GM18873 (cell line): Measurements from ENCODE around the gene LRRC31.

Experiments used
- ATAC-seq: cut with Tn5 transposase; IDR thresholded peaks from one replicate; pipeline ENCODE4 v1.9.1; 2021; ENCODE audit warnings: mild to moderate bottlenecking, moderate library complexity, moderate number of reproducible peaks; ENCODE audit not compliant: unreplicated experiment, low FRiP score

Gene LRRC31

GRCh38 chr3:169864270-169864669 is 5.5 kb downstream of the LRRC31 start:
- no peak for ATAC-seq

- ATAC-seq: no peak
Measured at GRCh38 chr3:169863458-169863899, 6.3 kb downstream of the LRRC31 start.

GRCh38 chr3:169861871-169862270 is 7.9 kb downstream of the LRRC31 start:
- ATAC-seq: no peak

DNA sequence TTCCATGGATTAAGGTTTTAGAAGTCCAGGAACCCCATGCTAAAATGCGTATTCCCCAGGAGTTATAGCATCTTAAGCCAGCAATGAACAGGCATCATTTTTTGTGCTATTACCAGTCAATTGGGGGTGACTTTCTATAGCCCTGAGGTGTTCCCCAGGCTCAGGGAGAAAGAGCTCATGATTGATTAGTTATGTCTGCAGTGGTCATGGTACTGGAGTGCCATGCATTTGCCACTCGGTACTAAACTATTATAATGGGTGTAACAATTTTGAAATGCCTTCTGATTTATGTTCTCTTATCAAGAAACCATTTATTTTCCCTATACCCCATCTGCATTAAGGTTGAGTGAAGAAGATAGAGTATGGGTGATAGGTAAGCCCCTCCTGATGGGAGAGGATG is 11.9 kb downstream of the LRRC31 start:
- no peak for ATAC-seq

DNA sequence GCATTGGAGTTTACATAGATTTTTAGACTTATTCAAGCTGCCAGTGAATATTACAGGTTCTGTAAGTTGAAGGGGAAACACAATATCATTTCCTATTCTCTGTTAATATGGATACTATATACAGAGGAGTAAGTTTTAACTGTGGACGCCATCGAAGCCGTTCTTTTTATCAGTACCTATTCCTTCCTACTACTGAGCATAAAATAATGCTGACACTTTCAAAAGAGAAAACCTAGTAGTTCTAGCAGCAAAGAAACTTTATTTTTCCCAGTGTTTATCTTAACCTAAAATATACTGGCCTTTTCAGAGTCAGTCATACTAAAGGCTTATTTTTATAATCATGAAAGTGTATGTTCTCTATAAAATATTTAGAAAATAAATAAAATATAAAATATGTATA is 14.2 kb downstream of the LRRC31 start:
- ATAC-seq: no peak

DNA sequence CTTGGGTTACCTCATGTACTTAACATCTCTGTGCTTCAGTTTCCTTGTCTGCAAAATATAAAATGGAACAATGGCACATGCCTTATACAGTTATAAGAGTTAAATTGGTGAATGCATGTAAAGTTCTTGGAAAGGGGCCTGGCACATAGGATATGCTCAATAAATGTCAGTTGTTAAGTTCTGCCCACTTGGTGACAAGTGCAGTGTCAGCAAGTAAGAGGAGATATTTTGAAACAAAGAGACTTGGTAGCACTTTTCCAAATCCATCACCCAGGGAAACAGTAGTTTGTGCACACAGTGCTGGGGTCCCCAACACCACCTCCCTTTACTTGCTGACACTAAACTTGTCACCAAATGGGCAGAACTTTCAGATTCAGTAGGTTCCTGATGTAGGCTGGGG is 19.1 kb downstream of the LRRC31 start:
- no peak for ATAC-seq

- no peak for ATAC-seq
Measured at GRCh38 chr3:169848741-169849140, 21.0 kb downstream of the LRRC31 start.

GRCh38 chr3:169847896-169848295 is 21.8 kb downstream of the LRRC31 start:
- no peak for ATAC-seq

DNA sequence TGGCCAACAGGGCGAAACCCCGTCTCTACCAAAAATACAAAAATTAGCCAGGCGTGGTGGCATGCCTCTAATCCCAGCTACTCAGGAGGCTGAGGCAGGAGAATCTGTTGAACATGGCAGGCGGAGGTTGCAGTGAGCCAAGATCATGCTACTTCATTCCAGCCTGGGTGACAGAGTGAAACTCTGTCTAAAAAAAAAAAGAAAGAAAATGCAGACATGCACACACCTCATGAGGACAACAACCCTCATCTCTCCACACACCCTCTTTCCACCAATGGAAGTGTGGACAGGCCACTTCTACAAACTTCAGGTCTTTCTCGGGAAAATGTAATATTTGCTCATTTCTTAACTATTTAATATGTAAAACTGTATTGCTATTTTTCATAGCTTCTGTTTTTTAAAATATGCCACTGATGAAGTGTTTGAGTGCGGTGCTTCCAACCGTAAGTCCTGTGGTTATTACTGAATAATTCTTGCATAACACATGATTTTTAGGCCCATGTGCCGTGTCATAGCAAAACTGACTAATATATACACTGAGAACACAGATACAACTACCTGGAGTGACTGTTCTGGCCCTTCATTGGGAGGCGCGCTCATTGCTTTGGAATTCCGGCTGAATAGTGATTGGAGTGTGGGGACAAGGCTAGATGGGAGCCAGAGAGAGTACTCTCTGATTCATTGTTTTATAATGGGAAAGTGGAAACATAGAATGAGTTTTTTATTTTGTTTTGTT is 23.1 kb downstream of the LRRC31 start:
- peak; percentile 95 for ATAC-seq

DNA sequence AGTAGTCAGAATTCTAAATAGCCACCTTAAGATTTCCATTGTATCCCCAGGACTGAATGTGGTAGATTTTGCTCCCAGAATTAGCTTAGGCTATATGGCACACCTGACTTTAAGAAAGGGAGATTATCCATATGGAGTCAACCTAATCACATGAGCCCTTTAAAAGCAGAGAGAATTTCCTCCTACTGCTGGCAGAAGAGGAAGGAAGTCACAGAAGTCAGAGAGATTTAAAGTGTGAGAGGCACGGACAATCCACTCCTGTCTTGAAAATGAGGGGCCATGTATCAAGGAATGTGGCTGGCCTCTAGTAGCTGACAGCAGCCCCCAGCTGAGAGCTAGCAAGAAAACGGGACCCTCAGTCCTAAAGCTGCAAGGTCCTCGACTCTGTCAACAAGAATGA is 26.8 kb downstream of the LRRC31 start:
- ATAC-seq: no peak

- ATAC-seq: no peak
Measured at GRCh38 chr3:169841171-169841570, 28.6 kb downstream of the LRRC31 start.

GRCh38 chr3:169838511-169839030 is 31.2 kb downstream of the LRRC31 start:
- ATAC-seq: no peak

DNA sequence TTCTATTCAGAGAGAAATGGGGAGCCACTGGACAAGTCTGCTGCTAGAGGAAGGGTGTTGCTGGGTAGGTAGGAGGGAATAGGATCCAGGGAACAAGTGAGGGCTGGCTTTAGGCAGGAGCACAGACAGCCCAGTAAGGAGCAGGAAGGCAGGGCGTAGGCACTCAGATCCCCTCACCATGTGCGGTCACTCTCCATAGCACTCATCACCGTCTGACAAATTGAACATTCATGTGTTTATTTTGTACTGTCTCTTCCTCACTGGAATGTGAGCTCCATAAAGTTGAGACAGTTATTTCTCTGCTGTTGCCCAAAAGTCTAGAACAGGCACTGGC is 32.8 kb downstream of the LRRC31 start:
- ATAC-seq: no peak

DNA sequence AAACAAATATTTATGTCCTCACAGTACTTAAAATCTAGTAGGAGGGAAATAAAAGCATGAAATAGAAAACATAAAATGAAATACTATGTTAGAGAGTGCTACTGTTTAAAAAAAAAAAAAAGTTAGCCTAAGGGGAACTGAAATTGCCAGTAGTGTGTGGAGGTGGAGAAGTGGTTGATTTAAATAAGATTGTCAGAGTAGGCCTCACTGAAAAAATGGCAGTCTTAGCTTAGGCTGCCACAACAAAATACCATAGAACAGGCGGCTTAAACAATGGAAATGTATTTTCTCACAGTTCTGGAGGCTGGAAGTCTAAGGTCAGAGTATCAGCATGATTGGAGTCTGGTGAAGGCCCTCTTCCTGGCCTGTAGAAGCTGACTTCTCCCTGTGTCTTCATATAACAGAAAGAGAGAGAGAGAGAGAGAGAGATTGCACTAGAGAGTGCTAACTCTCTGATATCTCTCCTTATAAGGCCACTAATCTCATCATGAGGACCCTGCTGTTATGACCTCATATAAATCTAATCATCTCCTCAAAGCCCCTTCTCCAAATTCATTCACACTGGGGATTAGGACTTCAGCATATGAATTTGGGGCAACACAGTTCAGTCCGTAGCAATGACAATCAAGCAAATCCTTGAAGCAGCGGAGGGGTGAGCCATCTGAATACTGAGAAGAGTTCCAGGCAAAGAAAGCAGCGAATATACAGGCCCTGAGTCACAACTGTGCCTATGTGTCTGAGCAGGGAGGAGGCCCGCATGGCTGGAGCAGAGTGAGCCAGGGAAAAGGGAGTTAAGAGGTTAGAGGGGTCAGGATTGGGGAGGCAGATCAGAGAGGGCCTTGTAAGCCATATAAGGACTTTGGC is 33.4 kb downstream of the LRRC31 start:
- no peak for ATAC-seq

DNA sequence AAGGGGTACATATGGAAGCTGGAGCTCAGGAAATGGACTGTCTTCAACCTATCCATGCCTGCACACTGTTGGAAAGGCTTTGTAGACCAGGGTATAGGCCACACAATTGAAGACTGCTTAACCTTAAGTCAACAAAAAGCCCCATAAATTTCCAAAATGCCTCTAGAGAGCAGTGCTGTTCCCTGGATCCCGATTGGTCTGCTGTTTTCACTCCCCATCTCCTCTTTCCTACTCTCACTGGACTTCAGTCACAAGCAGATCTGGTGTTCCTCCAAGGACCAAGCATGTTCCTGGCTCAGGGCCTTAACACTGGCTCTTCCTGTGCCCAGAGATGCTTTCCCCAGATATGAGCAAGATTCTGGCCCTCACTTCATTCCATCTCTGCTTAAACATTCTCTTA is 34.2 kb downstream of the LRRC31 start:
- ATAC-seq: no peak

- ATAC-seq: no peak
Measured at GRCh38 chr3:169827712-169828111, 42.0 kb downstream of the LRRC31 start.

DNA sequence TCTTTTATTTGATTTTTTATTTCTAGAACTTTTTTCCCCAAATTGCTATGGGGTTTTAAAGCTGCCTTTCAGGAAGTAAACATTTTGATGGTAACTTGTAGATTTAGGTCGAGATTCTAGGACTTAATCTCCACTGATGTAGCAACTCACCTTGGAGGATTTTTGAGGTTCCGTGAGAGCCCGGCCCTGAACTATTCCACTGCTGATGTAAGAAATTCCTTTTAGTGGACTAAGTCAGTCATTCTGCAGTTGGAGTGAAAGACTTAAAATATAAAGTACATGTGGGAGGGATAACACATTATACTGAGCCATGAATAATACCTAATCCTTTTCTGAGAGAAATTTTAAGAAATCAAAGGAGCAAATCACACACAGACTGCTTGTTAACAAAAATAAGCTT is 44.4 kb downstream of the LRRC31 start:
- ATAC-seq: no peak

DNA sequence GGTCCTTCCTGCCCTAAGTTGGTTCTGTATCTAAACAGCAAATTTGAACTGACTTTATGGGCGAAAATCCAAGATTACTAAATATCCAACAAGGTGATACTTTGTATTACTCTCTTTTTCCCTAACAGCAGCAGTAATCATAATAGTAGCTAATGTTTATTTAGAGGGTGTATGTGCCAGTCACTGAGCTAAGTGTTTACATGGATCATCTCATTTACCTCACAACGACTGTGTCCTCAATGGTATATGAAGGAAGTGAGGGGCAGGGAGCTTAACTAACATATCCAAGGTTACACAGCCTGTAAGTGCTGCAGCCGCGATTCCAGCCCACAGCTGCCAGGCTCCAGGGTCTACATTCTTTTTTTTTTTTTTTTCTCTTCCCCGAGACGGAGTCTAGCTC is 46.8 kb downstream of the LRRC31 start:
- ATAC-seq: no peak

- ATAC-seq: no peak
Measured at GRCh38 chr3:169822540-169822939, 47.2 kb downstream of the LRRC31 start.

GRCh38 chr3:169822091-169822490 is 47.6 kb downstream of the LRRC31 start:
- no peak for ATAC-seq

- ATAC-seq: no peak
Measured at GRCh38 chr3:169818316-169818715, 51.4 kb downstream of the LRRC31 start.
